HG03469 (cell line): ENCODE results near the gene SAT1.
"Not testable (repeated sequence)": the region's sequence is repeated elsewhere in the genome, so short reads cannot be mapped to it uniquely, and the experiment has no call there.

Source experiments
- ATAC-seq: cut with Tn5 transposase; IDR thresholded peaks from one replicate; pipeline ENCODE4 v1.9.1; 2021; ENCODE audit warnings: mild to moderate bottlenecking, moderate library complexity, moderate number of reproducible peaks; ENCODE audit not compliant: unreplicated experiment

The SAT1 gene

GRCh38 chrX:23782863-23783588 lies at the start of gene SAT1:
SAT1 (plus strand) TSS chrX:23783173; CDS start chrX:23783352, 179 bp downstream.
- peak; percentile 64 for ATAC-seq

- no peak for ATAC-seq
Measured at GRCh38 chrX:23736030-23736429, 46.9 kb upstream of the SAT1 start.

- no peak for ATAC-seq
Measured at GRCh38 chrX:23737413-23737812, 45.6 kb upstream of the SAT1 start.

GRCh38 chrX:23742174-23742696 lies 40.7 kb upstream of the SAT1 start:
- no peak for ATAC-seq

- peak; percentile 92 for ATAC-seq
Measured at GRCh38 chrX:23742697-23743622, 40.0 kb upstream of the SAT1 start, which contains the start of gene ACOT9. ACOT9 (minus strand) TSS chrX:23743276; CDS start chrX:23743144, 132 bp downstream.

- ATAC-seq, result not testable (repeated sequence)
Measured at GRCh38 chrX:23743623-23743971, 39.4 kb upstream of the SAT1 start.

GRCh38 chrX:23745786-23746185 lies 37.2 kb upstream of the SAT1 start:
- ATAC-seq, result no peak

- no peak for ATAC-seq
Measured at GRCh38 chrX:23749129-23749528, 33.8 kb upstream of the SAT1 start.

- ATAC-seq, result no peak
Measured at GRCh38 chrX:23749576-23749975, 33.4 kb upstream of the SAT1 start.

- no peak for ATAC-seq
Measured at GRCh38 chrX:23752740-23753415, 30.1 kb upstream of the SAT1 start.

GRCh38 chrX:23754664-23755063 lies 28.3 kb upstream of the SAT1 start:
- no peak for ATAC-seq

GRCh38 chrX:23756165-23756564 lies 26.8 kb upstream of the SAT1 start:
- no peak for ATAC-seq

- ATAC-seq, result no peak
Measured at GRCh38 chrX:23759821-23760220, 23.2 kb upstream of the SAT1 start.

- no peak for ATAC-seq
Measured at GRCh38 chrX:23764188-23764984, 18.6 kb upstream of the SAT1 start.

GRCh38 chrX:23765449-23765848 lies 17.5 kb upstream of the SAT1 start:
- no peak for ATAC-seq

- ATAC-seq, result no peak
Measured at GRCh38 chrX:23765868-23766267, 17.1 kb upstream of the SAT1 start.

- ATAC-seq, result no peak
Measured at GRCh38 chrX:23766650-23767551, 16.1 kb upstream of the SAT1 start.

- no peak for ATAC-seq
Measured at GRCh38 chrX:23770142-23770541, 12.8 kb upstream of the SAT1 start.

- not testable (repeated sequence) for ATAC-seq
Measured at GRCh38 chrX:23771086-23771485, 11.9 kb upstream of the SAT1 start.
